ENCODE results near the gene COQ9.
"Not testable (repeated sequence)": the region's sequence is repeated elsewhere in the genome, so short reads cannot be mapped to it uniquely, and the experiment has no call there.

COQ9 gene

GRCh38 chr16:57485916-57486857 is 38.9 kb downstream of the COQ9 start, which contains the start of gene DOK4:
DOK4 (minus strand) TSS chr16:57486493; CDS start chr16:57479507, 6,986 bp downstream.
- DNase-seq (ENCODE audit: low read depth in 3 of 3), result peak; percentile 64 to 80 (median 71)

GRCh38 chr16:57486858-57487834 is 39.9 kb downstream of the COQ9 start:
- no peak for DNase-seq (ENCODE audit: low read depth in 3 of 3)

DNA sequence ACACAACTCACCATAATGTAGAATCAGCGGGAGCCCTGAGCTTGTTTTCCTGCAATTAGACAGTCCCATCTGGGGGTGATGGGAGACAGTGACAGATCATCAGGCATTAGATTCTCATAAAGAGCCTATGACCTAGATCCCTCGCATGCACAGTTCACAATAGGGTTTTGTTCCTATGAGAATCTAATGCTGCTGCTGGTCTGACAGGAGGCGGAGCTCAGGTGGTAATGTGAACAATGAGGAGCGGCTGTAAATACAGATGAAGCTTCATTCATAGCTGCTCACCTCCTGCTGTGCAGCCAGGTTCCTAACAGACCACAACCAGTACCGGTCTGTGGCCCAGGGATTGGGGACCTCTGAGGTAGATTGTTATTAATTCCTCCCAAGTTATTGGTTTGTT is 42.0 kb downstream of the COQ9 start:
- DNase-seq (ENCODE audit: low read depth in 3 of 3), result no peak

DNA sequence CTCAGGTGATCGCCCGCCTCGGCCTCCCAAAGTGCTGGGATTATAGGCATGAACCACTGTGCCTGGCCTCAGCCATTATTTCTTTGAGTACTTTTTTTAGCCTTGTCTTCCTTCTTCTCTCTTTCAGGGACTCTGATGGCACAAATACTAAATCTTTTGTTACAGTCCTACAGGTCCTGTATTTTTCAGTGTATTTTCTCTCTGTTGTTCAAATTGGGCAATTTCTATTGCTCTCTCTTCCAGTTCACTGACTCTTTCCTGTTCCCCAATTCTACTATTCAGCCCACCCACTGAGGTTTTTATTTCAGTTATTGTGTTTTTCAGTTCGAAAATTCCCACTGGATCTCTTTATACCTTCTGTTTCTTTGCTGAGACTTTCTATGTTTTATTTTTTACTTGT is 46.5 kb downstream of the COQ9 start:
- DNase-seq (ENCODE audit: low read depth in 3 of 3), result no peak

- DNase-seq (ENCODE audit: low read depth in 3 of 3), result no peak
These were observed 49.8 kb downstream of the COQ9 start for GRCh38 chr16:57497121-57497520.

- no peak for DNase-seq (ENCODE audit: low read depth in 3 of 3)
These were observed 50.8 kb downstream of the COQ9 start for GRCh38 chr16:57498031-57498430.

DNA sequence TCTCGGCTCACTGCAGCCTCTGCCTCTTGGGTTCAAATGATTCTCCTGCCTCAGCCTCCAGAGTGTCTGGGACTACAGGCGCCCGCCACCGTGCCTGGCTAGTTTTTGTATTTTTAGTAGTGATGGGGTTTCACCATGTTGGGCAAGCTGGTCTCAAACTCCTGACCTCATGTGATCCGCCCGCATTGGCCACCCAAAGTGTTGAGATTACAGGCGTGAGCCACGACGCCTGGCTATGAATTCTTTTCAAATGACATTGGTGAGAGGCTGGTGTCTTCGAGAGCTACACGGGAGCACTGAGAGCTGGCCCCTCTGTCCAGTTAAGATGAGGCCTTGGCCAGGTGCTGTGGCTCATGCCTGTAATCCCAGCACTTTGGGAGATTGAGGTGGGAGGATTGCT is 52.7 kb downstream of the COQ9 start:
- DNase-seq (ENCODE audit: low read depth in 3 of 3), result not testable (repeated sequence)

- DNase-seq (ENCODE audit: low read depth in 3 of 3), result no peak
These were observed 53.4 kb downstream of the COQ9 start for GRCh38 chr16:57500578-57501111.

DNA sequence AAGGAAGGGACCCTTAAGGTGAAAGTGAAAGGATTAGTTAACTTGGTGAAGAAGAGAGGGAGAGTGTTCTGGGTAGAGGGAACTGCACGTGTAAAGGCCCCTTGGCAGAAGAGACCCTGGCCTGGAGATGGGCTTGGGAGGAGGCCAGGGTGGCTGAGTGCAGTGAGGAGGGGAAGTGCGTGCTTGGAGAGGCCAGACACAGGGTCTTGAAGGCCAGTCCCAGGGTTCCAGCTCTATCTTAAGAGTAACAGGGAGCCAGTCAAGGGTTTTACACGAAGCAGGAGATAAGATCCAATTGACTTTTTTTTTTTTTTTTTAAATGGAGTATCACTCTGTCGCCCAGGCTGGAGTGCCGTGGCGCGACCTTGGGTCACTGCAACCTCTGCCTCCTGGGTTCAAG is 54.2 kb downstream of the COQ9 start:
- DNase-seq (ENCODE audit: low read depth in 3 of 3), result no peak

- DNase-seq (ENCODE audit: low read depth in 3 of 3), result no peak
These were observed 54.9 kb downstream of the COQ9 start for GRCh38 chr16:57502048-57502775.

DNA sequence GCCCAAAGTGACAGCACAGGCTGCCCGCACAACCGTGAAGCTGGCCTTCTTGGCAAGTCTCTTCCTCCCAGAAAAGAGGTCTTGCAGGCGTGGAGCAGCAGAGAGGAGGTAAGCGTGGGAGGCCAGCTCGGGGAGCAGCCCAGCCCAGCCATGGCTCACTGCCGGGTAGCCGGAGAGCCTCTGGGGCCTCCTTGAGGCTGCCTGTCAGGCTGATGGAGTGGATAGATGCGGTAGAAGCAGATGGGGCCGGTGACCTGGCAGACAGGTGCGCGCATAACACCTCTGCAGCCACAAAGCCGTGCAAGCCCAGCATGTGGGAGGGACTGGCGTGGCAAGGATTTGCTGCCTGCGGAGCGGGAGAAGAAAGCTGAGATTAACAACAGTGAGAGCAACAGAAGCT is 56.1 kb downstream of the COQ9 start:
- DNase-seq (ENCODE audit: low read depth in 3 of 3), result no peak

DNA sequence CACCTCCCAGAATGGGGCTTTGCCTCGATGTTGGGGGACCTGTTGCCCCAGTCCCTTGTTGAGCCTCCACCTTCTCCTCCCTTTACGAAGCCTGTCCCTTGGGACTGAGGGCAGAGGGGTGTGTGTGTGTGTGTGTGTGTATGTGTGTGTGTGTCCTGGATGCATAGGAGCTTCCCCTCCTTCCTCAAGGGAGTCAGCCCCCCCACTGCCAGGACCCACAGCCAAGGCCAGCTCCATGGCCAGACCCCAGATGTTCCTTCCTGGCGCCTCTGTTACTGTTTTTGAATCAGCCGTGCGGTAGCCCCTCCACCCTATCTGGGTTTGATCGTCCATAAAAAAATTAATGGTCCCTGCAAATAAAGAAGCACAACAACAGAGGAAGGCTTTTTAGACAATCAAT is 56.7 kb downstream of the COQ9 start:
- DNase-seq (ENCODE audit: low read depth in 3 of 3), result no peak

- no peak for DNase-seq (ENCODE audit: low read depth in 3 of 3)
These were observed 57.2 kb downstream of the COQ9 start for GRCh38 chr16:57504491-57504890.

- DNase-seq (ENCODE audit: low read depth in 3 of 3), result no peak
These were observed 57.9 kb downstream of the COQ9 start for GRCh38 chr16:57505169-57505568.

GRCh38 chr16:57507136-57508034 is 60.1 kb downstream of the COQ9 start:
- no peak for DNase-seq (ENCODE audit: low read depth in 3 of 3)

GRCh38 chr16:57508035-57508425 is 60.8 kb downstream of the COQ9 start:
- DNase-seq (ENCODE audit: low read depth in 3 of 3), result no peak

- DNase-seq (ENCODE audit: low read depth in 3 of 3), result no peak
These were observed 62.1 kb downstream of the COQ9 start for GRCh38 chr16:57509231-57509923.

DNA sequence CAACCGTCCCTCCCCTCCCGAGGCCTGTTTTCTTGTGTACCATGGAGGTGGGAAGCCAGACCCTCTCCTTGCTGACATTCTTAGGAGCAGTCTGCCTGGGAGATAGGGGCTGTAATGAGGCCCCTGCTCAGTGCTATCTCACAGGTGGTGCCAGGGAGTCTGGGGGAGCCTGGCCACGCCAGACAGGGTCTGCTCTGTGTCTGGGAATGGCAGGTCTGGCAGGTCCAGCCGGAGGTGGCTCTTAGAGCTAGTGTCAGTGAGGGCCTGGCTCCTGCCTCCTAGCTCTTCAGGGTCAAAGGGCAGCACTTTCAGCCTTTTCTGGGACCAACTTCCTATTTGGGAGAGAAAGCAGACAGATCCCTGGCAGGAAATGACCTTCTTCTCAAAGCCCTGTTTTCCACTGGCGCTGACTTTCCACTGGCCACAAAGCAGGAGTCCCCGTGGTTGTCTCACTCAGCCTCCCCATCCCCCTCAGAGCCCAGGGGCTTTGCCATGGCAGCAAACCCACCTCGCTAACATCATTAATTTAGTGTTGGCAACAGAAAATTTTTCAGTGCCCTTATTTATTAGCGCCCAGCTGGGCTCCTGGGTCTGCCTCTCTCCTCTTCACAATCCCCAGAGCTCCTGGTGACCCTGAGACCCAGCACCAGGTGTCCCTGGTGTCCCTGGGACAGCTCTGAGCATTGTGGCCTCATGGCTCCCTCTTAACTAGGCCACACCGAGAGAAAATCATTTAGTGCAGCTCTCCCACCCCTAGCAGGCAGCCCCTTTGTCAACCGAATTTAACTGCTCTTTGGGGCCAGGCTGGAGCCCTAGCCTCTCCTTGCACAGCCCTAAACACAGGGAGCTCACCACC is 63.0 kb downstream of the COQ9 start:
- no peak for DNase-seq (ENCODE audit: low read depth in 3 of 3)

Measured in stimulated activated CD4-positive, alpha-beta T cell treated with anti-CD3 and anti-CD28 coated beads, TNF-alpha, amount 100 ng/mL, for 4 hours (primary cell).